ES-I3 (cell line): ENCODE measurements around the gene DPP8.

ENCODE experiments used
- H3K36me3 ChIP-seq: 2 replicates; pipeline ENCODE4 v1.6.1; 2013; ENCODE audit warnings: mild to moderate bottlenecking, low read length, control low read depth, moderate library complexity; ENCODE audit not compliant: insufficient read depth
- H3K4me1 ChIP-seq: 2 replicates; pipeline ENCODE4 v1.6.1; 2013; ENCODE audit warnings: mild to moderate bottlenecking, control low read depth, low read length; ENCODE audit not compliant: insufficient read depth
- H3K9ac ChIP-seq: 2 replicates; pipeline ENCODE4 v1.6.1; 2013; ENCODE audit warnings: low read depth, mild to moderate bottlenecking, low read length, moderate library complexity
- H3K9me3 ChIP-seq: 2 replicates; pipeline ENCODE4 v1.6.1; 2013; ENCODE audit warnings: mild to moderate bottlenecking, low read length, moderate library complexity; ENCODE audit not compliant: control insufficient read depth, insufficient read depth

The DPP8 gene

GRCh38 chr15:65424683-65425082 lies 92.8 kb downstream of the DPP8 start:
- H3K9ac ChIP-seq = no peak overlapping the region
- H3K9me3 ChIP-seq = no peaks in the 10 kb centered on the region
- H3K36me3 ChIP-seq = no peaks in the 10 kb centered on the region
- peaks cover 16% of the 10 kb centered on the region for H3K4me1 ChIP-seq

GRCh38 chr15:65423976-65424679 lies 93.4 kb downstream of the DPP8 start:
- Histone ChIP-seq H3K9me3 (no peaks in the 10 kb centered on the region), H3K4me1 (peaks cover 21% of the 10 kb centered on the region), H3K9ac (no peak overlapping the region), H3K36me3 (no peaks in the 10 kb centered on the region)

GRCh38 chr15:65423150-65423975 lies 94.1 kb downstream of the DPP8 start:
- Histone ChIP-seq H3K4me1 (peaks cover 29% of the 10 kb centered on the region), H3K9me3 (no peaks in the 10 kb centered on the region), H3K9ac (peak overlapping the region; percentile 88)

GRCh38 chr15:65421360-65422215 lies 95.9 kb downstream of the DPP8 start:
- Histone ChIP-seq H3K4me1 (peaks cover 46% of the 10 kb centered on the region), H3K36me3 (no peaks in the 10 kb centered on the region), H3K9ac (peak overlapping the region; percentile 81), H3K9me3 (no peaks in the 10 kb centered on the region)

More at GRCh38 chr15:65423150-65423975, 94.1 kb downstream of the DPP8 start:
- no peaks in the 10 kb centered on the region for H3K36me3 ChIP-seq

- H3K4me1 ChIP-seq = peaks cover 49% of the 10 kb centered on the region
Observed at GRCh38 chr15:65420975-65421359, 96.5 kb downstream of the DPP8 start.

GRCh38 chr15:65418596-65418995 lies 98.9 kb downstream of the DPP8 start:
- H3K9ac ChIP-seq = no peak overlapping the region
- H3K36me3 ChIP-seq = no peaks in the 10 kb centered on the region
- H3K9me3 ChIP-seq = no peaks in the 10 kb centered on the region
- H3K4me1 ChIP-seq = peaks cover 63% of the 10 kb centered on the region

More at GRCh38 chr15:65420975-65421359, 96.5 kb downstream of the DPP8 start:
- H3K36me3 ChIP-seq = no peaks in the 10 kb centered on the region
- H3K9me3 ChIP-seq = no peaks in the 10 kb centered on the region
- peak overlapping the region; percentile 46; the same call in 1 of the 2 replicates for H3K9ac ChIP-seq

GRCh38 chr15:65416845-65417416 lies 100.6 kb downstream of the DPP8 start:
- no peaks in the 10 kb centered on the region for H3K36me3 ChIP-seq
- H3K9me3 ChIP-seq = no peaks in the 10 kb centered on the region
- 0 out of 2 replicates have a peak overlapping the region, but pooled peaks have one; percentile 4 for H3K9ac ChIP-seq
- H3K4me1 ChIP-seq = peaks cover 60% of the 10 kb centered on the region

GRCh38 chr15:65414841-65415621 lies 102.5 kb downstream of the DPP8 start:
- H3K9me3 ChIP-seq = no peaks in the 10 kb centered on the region
- H3K9ac ChIP-seq = no peak overlapping the region; the same call in 1 of the 2 replicates
- H3K36me3 ChIP-seq = no peaks in the 10 kb centered on the region
- peaks cover 70% of the 10 kb centered on the region for H3K4me1 ChIP-seq

- Histone ChIP-seq H3K36me3 (no peaks in the 10 kb centered on the region), H3K9me3 (no peaks in the 10 kb centered on the region), H3K9ac (no peak overlapping the region), H3K4me1 (peaks cover 64% of the 10 kb centered on the region)
Observed at GRCh38 chr15:65413760-65414144, 103.7 kb downstream of the DPP8 start.

GRCh38 chr15:65413051-65413759 lies 104.3 kb downstream of the DPP8 start:
- Histone ChIP-seq H3K9ac (no peak overlapping the region), H3K36me3 (no peaks in the 10 kb centered on the region), H3K4me1 (peaks cover 59% of the 10 kb centered on the region), H3K9me3 (no peaks in the 10 kb centered on the region)

GRCh38 chr15:65412556-65412955 lies 104.9 kb downstream of the DPP8 start:
- Histone ChIP-seq H3K36me3 (no peaks in the 10 kb centered on the region), H3K9ac (no peak overlapping the region), H3K9me3 (no peaks in the 10 kb centered on the region), H3K4me1 (peaks cover 52% of the 10 kb centered on the region)

- no peaks in the 10 kb centered on the region for H3K9me3 ChIP-seq
- peaks cover 43% of the 10 kb centered on the region for H3K4me1 ChIP-seq
- H3K36me3 ChIP-seq = no peaks in the 10 kb centered on the region
- no peak overlapping the region for H3K9ac ChIP-seq
Observed at GRCh38 chr15:65411465-65412071, 105.9 kb downstream of the DPP8 start.
